WTC11 (cell line): ENCODE results near the gene ZCCHC8.

Experiments used
- CREB1 ChIP-seq: sonication (generic); formaldehyde crosslinking; IDR thresholded peaks from 2 replicates; pipeline ENCODE4 v1.8.0; 2023; ENCODE audit warnings: mild to moderate bottlenecking, missing genetic modification reagents
- CREM ChIP-seq: sonication (generic); formaldehyde crosslinking; IDR thresholded peaks from 2 replicates; pipeline ENCODE4 v1.8.1; 2022; ENCODE audit warnings: mild to moderate bottlenecking, missing genetic modification reagents, moderate library complexity
- E2F1 ChIP-seq: sonication (generic); formaldehyde crosslinking; IDR thresholded peaks from 2 replicates; pipeline ENCODE4 v1.8.0; 2022; ENCODE audit warnings: mild to moderate bottlenecking, missing genetic modification reagents
- ERG ChIP-seq: fragments of 250-450 bp; sonication (Bioruptor Pico); IDR thresholded peaks from 2 replicates; pipeline ENCODE4 v1.8.0; 2021; ENCODE audit warnings: mild to moderate bottlenecking
- ETV6 ChIP-seq: sonication (generic); formaldehyde crosslinking; IDR thresholded peaks from 2 replicates; pipeline ENCODE4 v1.8.1; 2022; ENCODE audit warnings: mild to moderate bottlenecking, missing genetic modification reagents
- NFATC4 ChIP-seq: fragments of 250-450 bp; sonication (Bioruptor Pico); IDR thresholded peaks from 2 replicates; pipeline ENCODE4 v1.9.0; 2021; ENCODE audit warnings: mild to moderate bottlenecking
- ZBTB21 ChIP-seq: sonication (generic); formaldehyde crosslinking; IDR thresholded peaks from 2 replicates; pipeline ENCODE4 v1.8.1; 2023; ENCODE audit warnings: mild to moderate bottlenecking, missing genetic modification reagents, borderline replicate concordance
- TF ChIP-seq, protein P1 (sequence below): sonication (generic); formaldehyde crosslinking; IDR thresholded peaks from 2 replicates; pipeline ENCODE4 v1.8.1; 2022; ENCODE audit warnings: low read depth, mild to moderate bottlenecking, moderate library complexity, missing genetic modification reagents, borderline replicate concordance
- TF ChIP-seq, protein P2 (sequence below): fragments of 200-600 bp; IDR thresholded peaks from 2 replicates; pipeline ENCODE4 v1.8.0; 2022; ENCODE audit warnings: antibody characterized with exemption

DNA sequence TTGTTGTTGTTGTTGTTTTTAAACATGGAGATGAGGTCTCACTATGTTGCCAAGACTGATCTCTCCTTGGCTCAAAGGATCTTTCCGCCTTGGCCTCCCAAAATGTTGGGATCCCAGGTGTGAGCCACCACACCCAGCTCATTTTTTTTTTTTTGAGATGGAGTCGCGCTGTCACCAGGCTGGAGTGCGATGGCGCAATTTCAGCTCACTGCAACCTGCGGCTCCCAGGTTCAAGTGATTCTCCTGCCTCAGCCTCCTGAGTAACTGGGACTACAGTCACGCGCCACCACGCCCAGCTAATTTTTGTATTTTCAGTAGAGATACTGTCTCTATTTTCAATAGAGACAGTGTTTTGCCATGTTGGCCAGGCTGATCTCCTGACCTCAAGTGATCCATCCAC lies 73.3 kb downstream of the ZCCHC8 start:
- TF ChIP-seq E2F1 (CRISPR knock-in tag) = no peak
- TF ChIP-seq ZBTB21 (CRISPR knock-in tag) = no peak
- TF ChIP-seq, protein P1, sequence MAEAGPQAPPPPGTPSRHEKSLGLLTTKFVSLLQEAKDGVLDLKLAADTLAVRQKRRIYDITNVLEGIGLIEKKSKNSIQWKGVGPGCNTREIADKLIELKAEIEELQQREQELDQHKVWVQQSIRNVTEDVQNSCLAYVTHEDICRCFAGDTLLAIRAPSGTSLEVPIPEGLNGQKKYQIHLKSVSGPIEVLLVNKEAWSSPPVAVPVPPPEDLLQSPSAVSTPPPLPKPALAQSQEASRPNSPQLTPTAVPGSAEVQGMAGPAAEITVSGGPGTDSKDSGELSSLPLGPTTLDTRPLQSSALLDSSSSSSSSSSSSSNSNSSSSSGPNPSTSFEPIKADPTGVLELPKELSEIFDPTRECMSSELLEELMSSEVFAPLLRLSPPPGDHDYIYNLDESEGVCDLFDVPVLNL = no peak
- TF ChIP-seq, protein P2, sequence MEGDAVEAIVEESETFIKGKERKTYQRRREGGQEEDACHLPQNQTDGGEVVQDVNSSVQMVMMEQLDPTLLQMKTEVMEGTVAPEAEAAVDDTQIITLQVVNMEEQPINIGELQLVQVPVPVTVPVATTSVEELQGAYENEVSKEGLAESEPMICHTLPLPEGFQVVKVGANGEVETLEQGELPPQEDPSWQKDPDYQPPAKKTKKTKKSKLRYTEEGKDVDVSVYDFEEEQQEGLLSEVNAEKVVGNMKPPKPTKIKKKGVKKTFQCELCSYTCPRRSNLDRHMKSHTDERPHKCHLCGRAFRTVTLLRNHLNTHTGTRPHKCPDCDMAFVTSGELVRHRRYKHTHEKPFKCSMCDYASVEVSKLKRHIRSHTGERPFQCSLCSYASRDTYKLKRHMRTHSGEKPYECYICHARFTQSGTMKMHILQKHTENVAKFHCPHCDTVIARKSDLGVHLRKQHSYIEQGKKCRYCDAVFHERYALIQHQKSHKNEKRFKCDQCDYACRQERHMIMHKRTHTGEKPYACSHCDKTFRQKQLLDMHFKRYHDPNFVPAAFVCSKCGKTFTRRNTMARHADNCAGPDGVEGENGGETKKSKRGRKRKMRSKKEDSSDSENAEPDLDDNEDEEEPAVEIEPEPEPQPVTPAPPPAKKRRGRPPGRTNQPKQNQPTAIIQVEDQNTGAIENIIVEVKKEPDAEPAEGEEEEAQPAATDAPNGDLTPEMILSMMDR = no peak
- TF ChIP-seq CREM (CRISPR knock-in tag) = no peak
- no peak for TF ChIP-seq CREB1
- TF ChIP-seq NFATC4 (CRISPR knock-in tag) = no peak
- TF ChIP-seq ETV6 = no peak
- TF ChIP-seq ERG (CRISPR knock-in tag) = no peak
